Mesodermal cell (in vitro differentiated cells): ENCODE measurements around the gene LEFTY2.

Experiments
- H3K27ac ChIP-seq: 2 replicates; pipeline ENCODE4 v1.7.0; 2013; ENCODE audit warnings: mild to moderate bottlenecking, low read depth, low read length, moderate library complexity; ENCODE audit not compliant: severe bottlenecking
- H3K36me3 ChIP-seq: 2 replicates; pipeline ENCODE4 v1.7.1; 2013; ENCODE audit warnings: mild to moderate bottlenecking, low read length, moderate library complexity; ENCODE audit not compliant: control insufficient read depth, insufficient read depth
- H3K4me1 ChIP-seq: one replicate; pipeline ENCODE4 v1.7.1; 2013; ENCODE audit warnings: mild to moderate bottlenecking, low read length; ENCODE audit not compliant: insufficient read depth, control insufficient read depth, poor library complexity, severe bottlenecking
- H3K4me3 ChIP-seq: 2 replicates; pipeline ENCODE4 v1.7.0; 2013; ENCODE audit warnings: low read length, control low read depth, mild to moderate bottlenecking; ENCODE audit not compliant: insufficient read depth, poor library complexity, severe bottlenecking; ENCODE audit errors: extremely low read depth
- H3K9me3 ChIP-seq: 2 replicates; pipeline ENCODE4 v1.7.1; 2013; ENCODE audit warnings: mild to moderate bottlenecking, low read length, moderate library complexity; ENCODE audit not compliant: control insufficient read depth
- WGBS, 2 experiments: methylation state at CpG; one replicate each; pipeline ENCODE4 v1.1.5; 2013; ENCODE audit warnings: missing lambda C conversion rate in 2 of 2; ENCODE audit not compliant: insufficient coverage in 2 of 2; 5-methylcytosine and 5-hydroxymethylcytosine counted together

LEFTY2 gene

GRCh38 chr1:225950905-225951497, 10.0 kb upstream of the LEFTY2 start:
- 60 to 63% methylated on average over 8 of the region's 9 CpGs for WGBS, 2 experiments

GRCh38 chr1:225949041-225949440, 8.0 kb upstream of the LEFTY2 start:
- WGBS, 2 experiments = 32 to 34% methylated on average over 5 to 6 of the region's 6 CpGs
- H3K9me3 ChIP-seq = no peaks in the 10 kb centered on the region
- H3K4me1 ChIP-seq = no peaks in the 10 kb centered on the region
- no peaks in the 10 kb centered on the region for H3K36me3 ChIP-seq
- H3K4me3 ChIP-seq = no peak overlapping the region
- H3K27ac ChIP-seq = no peak overlapping the region

More at GRCh38 chr1:225950905-225951497, 10.0 kb upstream of the LEFTY2 start:
- Histone ChIP-seq H3K4me1 (no peaks in the 10 kb centered on the region), H3K4me3 (no peak overlapping the region), H3K27ac (no peak overlapping the region), H3K36me3 (no peaks in the 10 kb centered on the region), H3K9me3 (no peaks in the 10 kb centered on the region)

- Histone ChIP-seq H3K36me3 (no peaks in the 10 kb centered on the region), H3K9me3 (no peaks in the 10 kb centered on the region), H3K27ac (no peak overlapping the region), H3K4me1 (no peaks in the 10 kb centered on the region), H3K4me3 (no peak overlapping the region)
- WGBS, 2 experiments = 60 to 100% methylated on average over 1 to 3 of the region's 5 CpGs
Measured at GRCh38 chr1:225946803-225947202, 5.8 kb upstream of the LEFTY2 start.

DNA sequence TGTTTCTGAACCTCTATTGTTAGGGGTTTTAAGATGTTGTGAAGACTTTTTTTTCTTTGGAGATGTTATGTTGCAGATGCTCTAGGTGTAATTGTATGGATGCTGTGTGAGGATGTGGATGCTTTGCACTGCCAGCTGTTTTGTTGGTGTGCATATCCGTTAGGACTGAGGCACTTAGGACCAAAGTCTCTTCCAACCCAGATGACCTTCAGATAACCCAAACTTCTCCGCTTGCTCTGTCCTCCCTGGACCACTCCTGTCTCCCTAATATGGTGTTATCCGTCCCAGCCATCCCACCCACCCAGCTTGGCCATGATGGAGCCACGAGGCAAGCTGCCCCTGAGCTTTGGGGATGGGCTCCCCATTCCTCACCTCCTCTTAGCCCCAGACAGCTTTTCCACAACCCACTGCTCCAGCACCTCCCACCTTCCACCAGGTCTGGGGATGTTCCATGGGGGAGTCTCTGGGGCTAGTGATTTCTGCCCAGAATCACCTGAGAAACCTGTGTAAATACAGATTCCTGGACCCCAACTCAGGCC, 5.1 kb upstream of the LEFTY2 start:
- 70 to 83% methylated on average over 1 to 2 of the region's 4 CpGs for WGBS, 2 experiments
- Histone ChIP-seq H3K4me1 (no peaks in the 10 kb centered on the region), H3K9me3 (no peaks in the 10 kb centered on the region), H3K27ac (no peak overlapping the region), H3K36me3 (no peaks in the 10 kb centered on the region), H3K4me3 (no peak overlapping the region)

- WGBS, 2 experiments = 39 to 48% methylated on average over 4 of the region's 4 CpGs
- no peak overlapping the region for H3K27ac ChIP-seq
Measured at GRCh38 chr1:225945564-225945963, 4.5 kb upstream of the LEFTY2 start.

DNA sequence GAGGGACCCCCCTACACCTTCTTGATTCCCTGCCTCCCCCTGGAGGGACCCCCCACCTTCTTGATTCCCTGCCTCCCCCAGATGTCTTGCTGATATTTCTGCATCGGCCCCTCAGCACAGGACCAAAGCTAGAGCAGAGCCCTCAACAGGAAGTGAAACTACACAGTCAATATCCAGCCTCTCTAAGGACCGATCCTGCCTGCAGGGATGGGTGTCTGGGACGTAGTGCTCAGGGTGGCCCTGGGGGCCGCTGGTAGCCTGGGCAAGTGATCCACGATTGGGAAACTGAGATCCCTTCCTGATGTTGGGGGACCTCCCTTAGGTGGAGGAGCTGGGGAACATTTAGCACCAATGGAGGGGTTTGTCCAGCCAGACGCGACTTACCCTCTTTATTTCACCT, 3.9 kb upstream of the LEFTY2 start:
- H3K9me3 ChIP-seq = no peaks in the 10 kb centered on the region
- no peak overlapping the region for H3K4me3 ChIP-seq
- no peaks in the 10 kb centered on the region for H3K4me1 ChIP-seq
- no peaks in the 10 kb centered on the region for H3K36me3 ChIP-seq
- no peak overlapping the region for H3K27ac ChIP-seq
- 78 to 81% methylated on average over 5 to 6 of the region's 7 CpGs for WGBS, 2 experiments

More at GRCh38 chr1:225945564-225945963, 4.5 kb upstream of the LEFTY2 start:
- no peaks in the 10 kb centered on the region for H3K9me3 ChIP-seq
- H3K36me3 ChIP-seq = no peaks in the 10 kb centered on the region
- H3K4me3 ChIP-seq = no peak overlapping the region
- H3K4me1 ChIP-seq = no peaks in the 10 kb centered on the region

DNA sequence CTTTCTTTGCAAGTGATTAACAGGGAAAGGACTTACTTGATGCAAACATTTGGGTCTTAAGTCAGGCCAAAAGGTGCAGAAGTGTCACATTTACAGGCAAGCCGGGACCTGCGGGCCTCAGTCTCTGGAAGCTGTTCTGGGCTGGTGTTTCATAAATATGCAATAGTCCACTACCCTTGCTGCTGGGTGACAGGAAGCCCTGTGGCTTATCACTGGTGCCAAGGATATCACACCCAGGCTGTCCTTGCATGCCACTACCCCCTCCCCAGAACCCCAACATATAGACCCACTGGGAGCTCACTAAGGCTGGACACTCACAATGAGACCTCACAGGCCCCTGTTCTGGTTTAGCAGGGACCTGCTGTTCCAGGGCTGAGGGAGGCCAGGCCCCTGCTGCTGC, 3.4 kb upstream of the LEFTY2 start:
- H3K4me1 ChIP-seq = no peaks in the 10 kb centered on the region
- no peaks in the 10 kb centered on the region for H3K9me3 ChIP-seq
- no peaks in the 10 kb centered on the region for H3K36me3 ChIP-seq
- no peak overlapping the region for H3K27ac ChIP-seq
- H3K4me3 ChIP-seq = no peak overlapping the region
- WGBS, 2 experiments = 96 to 100% methylated on average over 1 to 2 of the region's 2 CpGs

DNA sequence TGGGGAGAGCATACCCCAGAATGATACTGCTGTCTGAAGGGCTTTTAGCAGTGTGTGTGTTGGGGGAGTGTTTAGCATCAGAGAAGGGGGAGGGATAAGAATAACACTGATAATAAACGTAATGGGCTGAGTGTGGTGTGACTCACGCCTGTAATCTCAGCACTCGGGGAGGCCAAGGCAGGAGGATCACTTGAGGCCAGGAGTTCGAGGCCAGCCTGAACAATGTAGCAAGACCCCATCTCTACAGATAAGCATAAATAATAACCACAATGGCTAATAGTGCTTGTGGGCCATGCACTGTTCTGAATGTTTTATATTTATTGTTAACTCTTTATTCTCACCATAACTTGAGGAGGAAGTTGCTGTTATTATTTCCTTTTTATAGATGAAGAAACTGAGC, 2.6 kb upstream of the LEFTY2 start:
- Histone ChIP-seq H3K27ac (no peak overlapping the region), H3K36me3 (no peaks in the 10 kb centered on the region), H3K9me3 (no peaks in the 10 kb centered on the region), H3K4me3 (no peak overlapping the region), H3K4me1 (no peaks in the 10 kb centered on the region)
- 85 to 95% methylated on average over 1 to 3 of the region's 4 CpGs for WGBS, 2 experiments

DNA sequence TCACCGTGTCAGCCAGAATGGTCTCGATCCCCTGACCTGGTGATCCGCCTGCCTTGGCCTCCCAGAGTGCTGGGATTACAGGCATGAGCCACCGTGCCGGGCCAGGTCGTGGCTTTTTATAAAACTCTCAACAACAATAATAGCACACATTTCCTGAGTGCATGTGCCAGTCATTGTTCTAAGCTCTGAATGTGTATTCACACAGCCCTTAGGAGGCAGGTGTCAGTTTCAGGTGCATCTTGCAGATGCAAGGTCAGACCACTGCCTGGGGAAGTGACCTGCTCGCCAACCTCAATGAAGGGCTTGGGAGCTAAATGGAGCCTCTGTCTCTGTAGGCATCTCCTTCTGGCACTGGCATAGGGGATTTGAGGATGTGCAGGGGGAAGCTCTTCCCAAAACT, 1.6 kb upstream of the LEFTY2 start:
- Histone ChIP-seq H3K9me3 (no peaks in the 10 kb centered on the region), H3K4me1 (no peaks in the 10 kb centered on the region), H3K36me3 (no peaks in the 10 kb centered on the region), H3K27ac (no peak overlapping the region), H3K4me3 (no peak overlapping the region)
- WGBS, 2 experiments = 73 to 76% methylated on average over 3 to 7 of the region's 7 CpGs

- no peaks in the 10 kb centered on the region for H3K9me3 ChIP-seq
- H3K4me1 ChIP-seq = no peaks in the 10 kb centered on the region
- H3K27ac ChIP-seq = no peak overlapping the region
- 67% methylated on average over 1 of the region's 1 CpG; no CpG with 5 or more reads in 1 of the 2 experiments for WGBS, 2 experiments
- H3K4me3 ChIP-seq = no peak overlapping the region
- H3K36me3 ChIP-seq = no peaks in the 10 kb centered on the region
Measured at GRCh38 chr1:225941942-225942222, 862 bp upstream of the LEFTY2 start.

DNA sequence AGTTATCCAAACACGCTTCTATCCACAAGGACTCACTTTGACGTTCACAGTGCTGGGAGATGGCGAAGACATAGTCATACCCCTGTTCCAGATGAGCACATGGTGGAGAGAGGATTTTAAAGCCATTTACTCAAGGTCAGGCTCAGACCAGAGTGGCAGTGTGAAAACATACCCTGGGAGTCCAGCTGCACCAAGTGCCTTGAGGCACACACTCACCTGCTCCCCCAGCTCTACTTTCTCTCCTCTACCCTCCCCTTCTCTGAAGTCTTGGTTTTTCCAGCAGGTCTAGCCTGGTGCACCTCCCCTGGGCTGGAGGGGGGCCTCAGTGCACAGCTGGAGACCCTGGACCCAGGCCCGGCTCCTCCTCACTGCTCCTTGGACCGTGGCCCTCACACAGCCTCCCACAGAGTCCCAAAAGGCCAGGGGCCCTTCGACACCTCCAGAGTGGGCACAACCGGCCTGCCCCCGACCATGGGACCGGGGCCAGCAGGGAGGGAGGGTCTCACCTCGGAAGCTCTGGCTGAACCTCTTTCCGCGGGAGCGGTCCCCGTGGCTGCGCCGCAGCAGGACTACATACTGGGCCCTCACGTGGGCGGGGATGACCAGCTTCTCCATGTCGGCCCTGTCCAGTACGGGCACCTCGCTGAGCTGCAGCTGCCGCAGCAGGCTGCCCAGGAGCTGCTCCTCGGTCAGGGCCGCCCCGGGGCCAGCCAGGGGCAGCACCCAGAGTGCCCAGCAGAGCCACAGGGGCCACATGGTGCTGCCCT, 452 bp downstream of the LEFTY2 start:
- 93 to 94% methylated on average over 22 to 25 of the region's 25 CpGs for WGBS, 2 experiments
- Histone ChIP-seq H3K4me3 (no peak overlapping the region), H3K9me3 (no peaks in the 10 kb centered on the region), H3K27ac (no peak overlapping the region), H3K4me1 (no peaks in the 10 kb centered on the region), H3K36me3 (no peaks in the 10 kb centered on the region)
